HepG2 (cell line): ENCODE results near the gene SRSF1. TPM values are rescaled to one million over a fixed set of nuclear protein-coding genes. Genes with fewer than 3 reads are reported as not detected.
A peak's percentile ranks its signal among the peaks of the same experiment; 100 is the strongest.

Experiments
- ATF5 ChIP-seq: sonication (generic); formaldehyde crosslinking; IDR thresholded peaks from 2 replicates; pipeline ENCODE4 v1.4.0; 2020; ENCODE audit warnings: mild to moderate bottlenecking, low read depth, missing genetic modification reagents
- BATF2 ChIP-seq: sonication (generic); formaldehyde crosslinking; IDR thresholded peaks from 2 replicates; pipeline ENCODE4 v1.8.0; 2022; ENCODE audit warnings: mild to moderate bottlenecking, missing genetic modification reagents, moderate library complexity
- FOXK1 ChIP-seq: sonication (generic); formaldehyde crosslinking; IDR thresholded peaks from 2 replicates; pipeline ENCODE4 v1.4.0; 2020; ENCODE audit warnings: low read depth, missing genetic modification reagents, borderline replicate concordance
- GTF2F1 ChIP-seq: fragments of 150-350 bp; IDR thresholded peaks from 2 replicates; pipeline ENCODE4 v1.6.1; 2014; ENCODE audit warnings: low read length
- RXRA ChIP-seq: sonication (generic); formaldehyde crosslinking; IDR thresholded peaks from 2 replicates; pipeline ENCODE4 v1.5.1; 2020; ENCODE audit warnings: missing genetic modification reagents
- SAP130 ChIP-seq: IDR thresholded peaks from 2 replicates; pipeline ENCODE4 v1.6.1; 2016; ENCODE audit warnings: low read depth
- TSC22D2 ChIP-seq: sonication (generic); formaldehyde crosslinking; IDR thresholded peaks from 2 replicates; pipeline ENCODE4 v1.5.1; 2020; ENCODE audit warnings: missing genetic modification reagents, mild to moderate bottlenecking, borderline replicate concordance
- ZNF101 ChIP-seq: sonication (generic); formaldehyde crosslinking; IDR thresholded peaks from 2 replicates; pipeline ENCODE4 v1.4.0; 2020; ENCODE audit warnings: mild to moderate bottlenecking, low read depth, missing genetic modification reagents, borderline replicate concordance
- ZNF563 ChIP-seq: sonication (generic); formaldehyde crosslinking; IDR thresholded peaks from 2 replicates; pipeline ENCODE4 v1.8.0; 2022; ENCODE audit warnings: mild to moderate bottlenecking, moderate library complexity, missing genetic modification reagents
- ZNF577 ChIP-seq: sonication (generic); formaldehyde crosslinking; IDR thresholded peaks from 2 replicates; pipeline ENCODE4 v1.4.0; 2020; ENCODE audit warnings: mild to moderate bottlenecking, low read depth, missing genetic modification reagents, borderline replicate concordance
- ZNF816 ChIP-seq: sonication (generic); formaldehyde crosslinking; IDR thresholded peaks from 2 replicates; pipeline ENCODE4 v1.8.0; 2022; ENCODE audit warnings: missing genetic modification reagents, mild to moderate bottlenecking, borderline replicate concordance
- ZNF891 ChIP-seq: sonication (generic); formaldehyde crosslinking; IDR thresholded peaks from 2 replicates; pipeline ENCODE4 v1.5.0; 2020; ENCODE audit warnings: mild to moderate bottlenecking, missing genetic modification reagents
- ZSCAN31 ChIP-seq: sonication (generic); formaldehyde crosslinking; IDR thresholded peaks from 2 replicates; pipeline ENCODE4 v1.5.0; 2020; ENCODE audit warnings: low read depth, mild to moderate bottlenecking, missing genetic modification reagents
- polyA plus RNA-seq, 8 experiments: library from polyadenylated mRNA; depleted of rRNA in 3 of 8; stranded (reverse) in 7 of 8; unstranded in 1 of 8; fragments of >200 nt; fragmentation: Illumina TruSeq in 4 of 8; extraction: Trizol in 4 of 8; gene quantifications; 2 replicates each; pipeline versions ENCODE4 v1.2.1 to v1.2.3, GENCODE V29; 2011 to 2016; ENCODE audit warnings: low read depth in 4 of 8, missing spikeins in 1 of 8, mixed read lengths in 1 of 8; ENCODE audit not compliant: insufficient read depth in 1 of 8
- total RNA-seq, 5 experiments: library from RNA; depleted of rRNA; stranded (reverse); fragments of >200 nt; fragmentation: Illumina TruSeq; extraction: Trizol; gene quantifications; 2 replicates each; pipeline ENCODE4 v1.2.3, GENCODE V29; 2016; ENCODE audit warnings: low read depth in 1 of 5
- TF ChIP-seq, protein P1 (sequence below), 2 experiments: sonication (generic) in 1 of 2; formaldehyde crosslinking in 1 of 2; IDR thresholded peaks; 2 replicates each; pipeline versions ENCODE4 v1.5.1 to v1.6.1; 2011 to 2020; ENCODE audit warnings: borderline replicate concordance in 1 of 2, low read depth in 1 of 2, low read length in 1 of 2, mild to moderate bottlenecking in 1 of 2, missing genetic modification reagents in 1 of 2, moderate library complexity in 1 of 2
- TF ChIP-seq, protein P2 (sequence below): sonication (generic); formaldehyde crosslinking; IDR thresholded peaks from 2 replicates; pipeline ENCODE4 v1.9.0; 2022; ENCODE audit warnings: missing genetic modification reagents, mild to moderate bottlenecking, borderline replicate concordance
- TF ChIP-seq, protein P3 (sequence below): sonication (generic); formaldehyde crosslinking; IDR thresholded peaks from 2 replicates; pipeline ENCODE4 v1.8.0; 2022; ENCODE audit warnings: missing genetic modification reagents, mild to moderate bottlenecking, borderline replicate concordance

SRSF1 gene
- total and polyA plus RNA-seq, 2 of the 13 experiments (the other 11 are each of a cell fraction or from before 2014, with no cell fraction given), result 142 to 445 TPM

- TF ChIP-seq, protein P1, sequence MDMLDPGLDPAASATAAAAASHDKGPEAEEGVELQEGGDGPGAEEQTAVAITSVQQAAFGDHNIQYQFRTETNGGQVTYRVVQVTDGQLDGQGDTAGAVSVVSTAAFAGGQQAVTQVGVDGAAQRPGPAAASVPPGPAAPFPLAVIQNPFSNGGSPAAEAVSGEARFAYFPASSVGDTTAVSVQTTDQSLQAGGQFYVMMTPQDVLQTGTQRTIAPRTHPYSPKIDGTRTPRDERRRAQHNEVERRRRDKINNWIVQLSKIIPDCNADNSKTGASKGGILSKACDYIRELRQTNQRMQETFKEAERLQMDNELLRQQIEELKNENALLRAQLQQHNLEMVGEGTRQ (IDR thresholded peaks at IDR 0.05; ENCODE audit: low read depth, low read length), result no peak
- TF ChIP-seq, protein P1 (CRISPR knock-in tag; IDR thresholded peaks at IDR 0.05; ENCODE audit: borderline replicate concordance), result no peak
- TF ChIP-seq RXRA (CRISPR knock-in tag) (no peak), SAP130 (peak; percentile 54), ZNF816 (CRISPR knock-in tag) (no peak), TSC22D2 (no peak), FOXK1 (CRISPR knock-in tag) (no peak), ZNF577 (no peak), GTF2F1 (no peak), ZNF101 (CRISPR knock-in tag) (no peak), ZNF563 (CRISPR knock-in tag) (no peak), ZSCAN31 (CRISPR knock-in tag) (0 out of 2 replicates have a peak, but pooled peaks have one; percentile 2), BATF2 (CRISPR knock-in tag) (no peak), ZNF891 (CRISPR knock-in tag) (0 out of 2 replicates have a peak, but pooled peaks have one; percentile 31), ATF5 (CRISPR knock-in tag) (no peak)
- TF ChIP-seq, protein P2, sequence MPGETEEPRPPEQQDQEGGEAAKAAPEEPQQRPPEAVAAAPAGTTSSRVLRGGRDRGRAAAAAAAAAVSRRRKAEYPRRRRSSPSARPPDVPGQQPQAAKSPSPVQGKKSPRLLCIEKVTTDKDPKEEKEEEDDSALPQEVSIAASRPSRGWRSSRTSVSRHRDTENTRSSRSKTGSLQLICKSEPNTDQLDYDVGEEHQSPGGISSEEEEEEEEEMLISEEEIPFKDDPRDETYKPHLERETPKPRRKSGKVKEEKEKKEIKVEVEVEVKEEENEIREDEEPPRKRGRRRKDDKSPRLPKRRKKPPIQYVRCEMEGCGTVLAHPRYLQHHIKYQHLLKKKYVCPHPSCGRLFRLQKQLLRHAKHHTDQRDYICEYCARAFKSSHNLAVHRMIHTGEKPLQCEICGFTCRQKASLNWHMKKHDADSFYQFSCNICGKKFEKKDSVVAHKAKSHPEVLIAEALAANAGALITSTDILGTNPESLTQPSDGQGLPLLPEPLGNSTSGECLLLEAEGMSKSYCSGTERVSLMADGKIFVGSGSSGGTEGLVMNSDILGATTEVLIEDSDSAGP (CRISPR knock-in tag), result no peak
- TF ChIP-seq, protein P3, sequence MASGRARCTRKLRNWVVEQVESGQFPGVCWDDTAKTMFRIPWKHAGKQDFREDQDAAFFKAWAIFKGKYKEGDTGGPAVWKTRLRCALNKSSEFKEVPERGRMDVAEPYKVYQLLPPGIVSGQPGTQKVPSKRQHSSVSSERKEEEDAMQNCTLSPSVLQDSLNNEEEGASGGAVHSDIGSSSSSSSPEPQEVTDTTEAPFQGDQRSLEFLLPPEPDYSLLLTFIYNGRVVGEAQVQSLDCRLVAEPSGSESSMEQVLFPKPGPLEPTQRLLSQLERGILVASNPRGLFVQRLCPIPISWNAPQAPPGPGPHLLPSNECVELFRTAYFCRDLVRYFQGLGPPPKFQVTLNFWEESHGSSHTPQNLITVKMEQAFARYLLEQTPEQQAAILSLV (CRISPR knock-in tag), result peak; percentile 53; the same call in 1 of the 2 replicates
Observed at GRCh38 chr17:57954397-57955182, 52.5 kb downstream of the SRSF1 start (continued).
